Endothelial cell of umbilical vein (primary cell): Measurements from ENCODE around the gene RFESD. TPM values are rescaled to one million over a fixed set of nuclear protein-coding genes. Genes with fewer than 3 reads are reported as not detected.

Source experiments
- BruUV-seq: library from RNA; stranded (reverse); fragments of 400-500 nt; replicated peaks from 2 replicates; lab custom pipeline; 2021; lab: Mats Ljungman, UMichigan
- CTCF ChIA-PET: fragments of 300-600, 350-600 bp; sonication (Branson Sonifier 250); formaldehyde crosslinking; loops from one replicate; lab custom pipeline; 2021; ENCODE audit warnings: antibody characterized with exemption, inconsistent platforms; lab: Charles Lee
- POLR2A ChIA-PET: fragments of 300-600, 350-600 bp; sonication (Branson Sonifier 250); formaldehyde crosslinking; loops from one replicate; lab custom pipeline; 2021; ENCODE audit warnings: antibody characterized with exemption, inconsistent platforms; lab: Charles Lee
- DNase-seq: peaks from one replicate; pipeline ENCODE4 v3.0.0-alpha.2; 2011; ENCODE audit warnings: low read depth, low spot score
- FAIRE-seq: peaks from 2 replicates; lab custom pipeline; 2011; peaks lifted over from hg19 to GRCh38; lab: Jason Lieb, UNC
- H2AFZ ChIP-seq: 2 replicates; pipeline ENCODE4 v1.6.0; 2012; ENCODE audit warnings: low read depth, low read length, control low read depth, inconsistent platforms
- H3K27ac ChIP-seq: 2 replicates; pipeline ENCODE4 v1.5.1; 2011; ENCODE audit warnings: low read depth, mild to moderate bottlenecking, control low read depth, low read length, moderate library complexity; ENCODE audit not compliant: insufficient read depth
- H3K27me3 ChIP-seq, 2 experiments: 2 replicates each; pipeline versions ENCODE4 v1.6.0 to v1.6.1; 2011; ENCODE audit warnings: low read length in 2 of 2, mixed read lengths in 1 of 2; ENCODE audit not compliant: control insufficient read depth in 2 of 2, insufficient read depth in 2 of 2
- H3K36me3 ChIP-seq, 2 experiments: 2 replicates in 1 of 2; 3 replicates in 1 of 2; pipeline ENCODE4 v1.5.1; 2011; ENCODE audit warnings: low read length in 2 of 2, mild to moderate bottlenecking in 1 of 2, moderate library complexity in 1 of 2; ENCODE audit not compliant: control insufficient read depth in 2 of 2, insufficient read depth in 2 of 2; ENCODE audit errors: extremely low read depth in 1 of 2
- H3K4me1 ChIP-seq: 3 replicates; pipeline ENCODE4 v1.5.1; 2011; ENCODE audit warnings: mild to moderate bottlenecking, low read length; ENCODE audit not compliant: control insufficient read depth, insufficient read depth; ENCODE audit errors: extremely low read depth
- H3K4me2 ChIP-seq: 2 replicates; pipeline ENCODE4 v1.6.1; 2011; ENCODE audit warnings: low read length, control low read depth, mixed read lengths; ENCODE audit not compliant: insufficient read depth
- H3K4me3 ChIP-seq, 3 experiments: fragments of 200-600 bp in 1 of 3; sonication (generic), shearing (Covaris generic) in 1 of 3; replicated peaks in 1 of 3; 2 replicates each; pipeline ENCODE4 v1.5.1; 2011 to 2016; ENCODE audit warnings: control low read depth in 3 of 3, low read length in 3 of 3, mild to moderate bottlenecking in 2 of 3, inconsistent platforms in 1 of 3, low read depth in 1 of 3, moderate library complexity in 1 of 3; ENCODE audit not compliant: insufficient read depth in 1 of 3
- H3K79me2 ChIP-seq: 2 replicates; pipeline ENCODE4 v1.6.0; 2012; ENCODE audit warnings: low read length, inconsistent platforms; ENCODE audit not compliant: control insufficient read depth, insufficient read depth
- H3K9ac ChIP-seq: replicated peaks from 2 replicates; pipeline ENCODE3; 2011; ENCODE audit warnings: low read length, control low read depth; ENCODE audit not compliant: insufficient read depth; ENCODE audit errors: extremely low read depth
- H3K9me1 ChIP-seq: replicated peaks from 3 replicates; pipeline ENCODE4 v1.6.0; 2011; ENCODE audit warnings: mild to moderate bottlenecking, low read length; ENCODE audit not compliant: control insufficient read depth, insufficient read depth; ENCODE audit errors: extremely low read depth
- H3K9me3 ChIP-seq: replicated peaks from 2 replicates; pipeline ENCODE4 v1.5.1; 2012; ENCODE audit warnings: low read length, inconsistent platforms; ENCODE audit not compliant: control insufficient read depth, insufficient read depth
- H4K20me1 ChIP-seq: replicated peaks from 2 replicates; pipeline ENCODE3; 2011; ENCODE audit warnings: mild to moderate bottlenecking, low read length; ENCODE audit not compliant: control insufficient read depth, insufficient read depth; ENCODE audit errors: extremely low read depth
- EZH2 ChIP-seq: IDR thresholded peaks from 2 replicates; pipeline ENCODE4 v1.6.1; 2012; ENCODE audit warnings: borderline replicate concordance, low read depth, mild to moderate bottlenecking, moderate library complexity, low read length, inconsistent platforms; ENCODE audit not compliant: severe bottlenecking
- FOS ChIP-seq: IDR thresholded peaks from 2 replicates; pipeline ENCODE4 v1.6.1; 2011; ENCODE audit warnings: mild to moderate bottlenecking, low read length, moderate library complexity, borderline replicate concordance; ENCODE audit not compliant: insufficient read depth
- GATA2 ChIP-seq: IDR thresholded peaks from 2 replicates; pipeline ENCODE4 v1.7.0; 2011; ENCODE audit warnings: low read depth, mild to moderate bottlenecking, moderate library complexity, mixed read lengths, low read length; ENCODE audit not compliant: insufficient read length, insufficient read depth
- JUN ChIP-seq: IDR thresholded peaks from 2 replicates; pipeline ENCODE4 v1.6.1; 2011; ENCODE audit warnings: borderline replicate concordance, low read depth; ENCODE audit not compliant: insufficient read length, insufficient read depth
- MAX ChIP-seq: IDR thresholded peaks from 2 replicates; pipeline ENCODE4 v1.6.1; 2011; ENCODE audit not compliant: insufficient read depth, insufficient read length
- MYC ChIP-seq: IDR thresholded peaks from one replicate; pipeline ENCODE4 v1.6.1; 2011; ENCODE audit warnings: mild to moderate bottlenecking, low read depth, low read length
- POLR2A ChIP-seq: IDR thresholded peaks from 2 replicates; pipeline ENCODE4 v1.6.1; 2012; ENCODE audit warnings: low read depth, mild to moderate bottlenecking, control low read depth, low read length
- POLR2AphosphoS5 ChIP-seq: IDR thresholded peaks from 2 replicates; pipeline ENCODE4 v1.6.1; 2012; ENCODE audit warnings: low read depth, mild to moderate bottlenecking, control low read depth, low read length, moderate library complexity; ENCODE audit not compliant: insufficient read depth
- dilution Hi-C: fragments of 300-500 bp; cut with MboI; formaldehyde crosslinking; loops from one replicate; pipeline ENCODE4 v1.15.0; 2019; ENCODE audit warnings: low sequenced_read_pairs; ENCODE audit not compliant: extremely low pct_ligation_motif_present
- intact Hi-C: fragments of 100-400 bp; cut with micrococcal nuclease; formaldehyde crosslinking; loops from one replicate; pipeline ENCODE4 v1.10.0; 2022
- polyA plus RNA-seq, 4 experiments: library from polyadenylated mRNA; depleted of rRNA in 3 of 4; stranded (reverse) in 3 of 4; unstranded in 1 of 4; fragments of >200 nt; gene quantifications; 2 replicates each; pipeline versions ENCODE4 v1.2.1 to v1.2.3, GENCODE V29; 2011 to 2012; ENCODE audit warnings: missing spikeins in 1 of 4
- total RNA-seq: library from RNA; stranded (reverse); gene quantifications from 2 replicates; pipeline ENCODE4 v1.2.3, GENCODE V29; 2021
- TF ChIP-seq, protein P1 (sequence below), 2 donors: IDR thresholded peaks; 1 replicate in 1 of 2; 2 replicates in 1 of 2; pipeline ENCODE4 v1.5.1; 2011; ENCODE audit warnings: low read length in 2 of 2, mild to moderate bottlenecking in 2 of 2, moderate library complexity in 2 of 2, control low read depth in 1 of 2, inconsistent platforms in 1 of 2, low read depth in 1 of 2; ENCODE audit not compliant: insufficient read depth in 1 of 2; ENCODE audit errors: extremely low read depth in 1 of 2

Gene RFESD
- total and polyA plus RNA-seq, 2 donors (not counting 3 experiments of a cell fraction or from before 2014, with no cell fraction given), result 0.88 to 2.0 TPM

DNA sequence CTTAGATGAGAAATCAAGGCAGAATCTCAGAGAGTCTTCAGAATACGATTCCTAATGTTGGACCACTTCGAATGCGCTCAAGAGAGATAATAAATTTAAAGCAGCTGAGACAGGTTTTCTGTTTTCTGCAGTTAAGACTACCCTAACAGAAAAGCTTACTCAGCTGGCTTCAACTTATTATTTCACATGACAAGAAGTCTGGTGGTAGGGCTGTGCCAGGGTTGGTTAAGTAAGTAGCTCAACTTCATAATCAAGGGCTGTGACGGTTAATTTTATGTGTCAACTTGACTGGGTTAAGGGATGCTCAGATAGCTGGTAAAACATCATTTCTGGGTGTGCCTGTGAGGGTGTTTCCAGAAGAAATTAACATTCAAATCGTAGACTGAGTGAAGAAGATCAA is 22.9 kb upstream of the RFESD start:
- BruUV-seq, result no TSS peak
- Histone ChIP-seq H3K4me3 (no peak overlapping the region), H3K36me3 (no peaks in the 10 kb centered on the region), H2AFZ (no peak overlapping the region), H3K9me3 (no peaks in the 10 kb centered on the region), H3K9me1 (no peaks in the 10 kb centered on the region), H3K9ac (no peak overlapping the region), H3K79me2 (no peaks in the 10 kb centered on the region), H3K4me2 (no peak overlapping the region), H3K4me1 (peaks cover 22% of the 10 kb centered on the region), H4K20me1 (no peaks in the 10 kb centered on the region), H3K27ac (no peak overlapping the region), H3K27me3 (no peaks in the 10 kb centered on the region)
- ChIA-PET CTCF (interaction anchor here (1.2 to 1.9 kb wide), 2 partner anchors 20 to 23 kb away, joined by 3 to 5 read pairs; partner anchors contain the start of gene RFESD), POLR2A (no interaction called here)
- no peak for DNase-seq
- intact Hi-C loops, result no loop called here
- no peak for TF ChIP-seq POLR2AphosphoS5
- no peak for TF ChIP-seq JUN
- TF ChIP-seq, protein P1, sequence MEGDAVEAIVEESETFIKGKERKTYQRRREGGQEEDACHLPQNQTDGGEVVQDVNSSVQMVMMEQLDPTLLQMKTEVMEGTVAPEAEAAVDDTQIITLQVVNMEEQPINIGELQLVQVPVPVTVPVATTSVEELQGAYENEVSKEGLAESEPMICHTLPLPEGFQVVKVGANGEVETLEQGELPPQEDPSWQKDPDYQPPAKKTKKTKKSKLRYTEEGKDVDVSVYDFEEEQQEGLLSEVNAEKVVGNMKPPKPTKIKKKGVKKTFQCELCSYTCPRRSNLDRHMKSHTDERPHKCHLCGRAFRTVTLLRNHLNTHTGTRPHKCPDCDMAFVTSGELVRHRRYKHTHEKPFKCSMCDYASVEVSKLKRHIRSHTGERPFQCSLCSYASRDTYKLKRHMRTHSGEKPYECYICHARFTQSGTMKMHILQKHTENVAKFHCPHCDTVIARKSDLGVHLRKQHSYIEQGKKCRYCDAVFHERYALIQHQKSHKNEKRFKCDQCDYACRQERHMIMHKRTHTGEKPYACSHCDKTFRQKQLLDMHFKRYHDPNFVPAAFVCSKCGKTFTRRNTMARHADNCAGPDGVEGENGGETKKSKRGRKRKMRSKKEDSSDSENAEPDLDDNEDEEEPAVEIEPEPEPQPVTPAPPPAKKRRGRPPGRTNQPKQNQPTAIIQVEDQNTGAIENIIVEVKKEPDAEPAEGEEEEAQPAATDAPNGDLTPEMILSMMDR (IDR thresholded peaks at IDR 0.05; ENCODE audit: extremely low read depth in 1 of 2, insufficient read depth in 1 of 2, low read depth in 1 of 2, low read length in 2 of 2), result no peak
- no peak for TF ChIP-seq MYC
- no peak for TF ChIP-seq POLR2A
- no peak for TF ChIP-seq GATA2
- no peak for TF ChIP-seq MAX
- no peak for TF ChIP-seq EZH2
- TF ChIP-seq FOS, result no peak
- dilution Hi-C loops, result no loop called here
- FAIRE-seq, result no peak
